Measurements from ENCODE around the gene PGAM5. TPM values are rescaled to one million over a fixed set of nuclear protein-coding genes. Genes with fewer than 3 reads are reported as not detected.

The PGAM5 gene
- total and polyA plus RNA-seq, 9 of the 15 experiments (the other 6 are each of a cell fraction or from before 2014, with no cell fraction given), result 7.4 to 121 (median 69.5) TPM

DNA sequence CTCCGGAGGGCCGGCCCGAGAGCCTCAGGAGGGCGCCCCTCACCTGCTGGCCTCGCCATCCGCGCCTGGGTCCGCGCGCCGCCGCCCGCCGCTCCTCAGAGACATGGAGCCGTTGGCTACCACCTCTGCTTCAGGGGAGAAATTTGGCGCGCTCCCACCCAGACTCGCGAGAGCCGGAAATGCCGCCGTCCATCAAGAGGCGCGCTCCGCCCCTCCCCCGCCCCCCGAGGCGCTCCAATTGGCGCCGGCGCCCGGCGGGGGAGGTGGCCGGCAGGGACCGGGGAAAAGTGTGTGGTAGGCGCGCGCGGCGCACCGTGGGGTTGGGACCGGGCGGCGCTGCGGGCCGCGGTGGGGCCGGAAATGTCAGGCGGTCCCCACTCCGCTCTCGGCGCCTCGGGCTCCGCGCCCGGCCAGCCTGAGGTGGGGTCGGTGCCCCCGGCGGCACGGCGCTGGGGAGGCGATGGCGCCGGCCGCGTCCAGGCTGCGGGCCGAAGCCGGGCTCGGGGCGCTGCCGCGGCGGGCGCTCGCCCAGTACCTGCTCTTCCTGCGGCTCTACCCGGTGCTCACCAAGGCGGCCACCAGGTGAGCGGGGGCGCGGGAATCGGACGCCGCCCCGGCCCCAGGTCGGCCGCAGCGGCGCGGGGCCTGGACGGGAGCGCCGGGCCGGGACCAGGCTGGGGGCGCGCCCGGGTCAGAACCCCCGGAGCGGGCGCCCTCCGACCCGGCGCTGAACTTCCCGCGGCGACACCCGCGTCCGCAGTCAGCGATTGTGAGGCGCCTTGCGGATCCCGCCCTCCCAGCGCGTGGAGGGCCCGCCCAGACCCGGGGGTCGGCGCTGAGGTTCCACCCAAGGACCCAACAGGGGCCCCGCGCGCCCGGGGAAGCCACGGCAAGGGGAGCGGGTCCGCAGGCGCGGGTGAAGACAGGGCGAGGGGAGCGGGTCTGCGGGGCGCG lies 23.2 kb upstream of the PGAM5 start, which contains the start of the genes POLE and PXMP2 (continued):
- TF ChIP-seq MEF2A (IDR thresholded peaks at IDR 0.05; ENCODE audit: control insufficient read depth, low read depth, low read length) (0 out of 2 replicates have a peak, but pooled peaks have one; percentile 7), MYC (IDR thresholded peaks at IDR 0.05; ENCODE audit: low read depth, low read length) (peak; percentile 81), MYC (CRISPR knock-in tag; IDR thresholded peaks at IDR 0.05; ENCODE audit: borderline replicate concordance, low read depth) (no peak), MTA3 (IDR thresholded peaks at IDR 0.05; ENCODE audit: borderline replicate concordance) (peak; percentile 73), MIER1 (IDR thresholded peaks at IDR 0.05; ENCODE audit: low read depth) (no peak), RBFOX2 (IDR thresholded peaks at IDR 0.05; ENCODE audit: low read depth, low read length) (peak; percentile 96), ZNF165 (CRISPR knock-in tag; IDR thresholded peaks at IDR 0.05; ENCODE audit: borderline replicate concordance) (no peak), ZNF3 (CRISPR knock-in tag; IDR thresholded peaks at IDR 0.05) (no peak), SP1 (CRISPR knock-in tag; IDR thresholded peaks at IDR 0.05) (peak; percentile 70), NCOA2 (IDR thresholded peaks at IDR 0.05; ENCODE audit: partially characterized antibody in 2 of 2) (peak in 1 of 2 experiments; percentile 98)
- TF ChIP-seq, protein P1, sequence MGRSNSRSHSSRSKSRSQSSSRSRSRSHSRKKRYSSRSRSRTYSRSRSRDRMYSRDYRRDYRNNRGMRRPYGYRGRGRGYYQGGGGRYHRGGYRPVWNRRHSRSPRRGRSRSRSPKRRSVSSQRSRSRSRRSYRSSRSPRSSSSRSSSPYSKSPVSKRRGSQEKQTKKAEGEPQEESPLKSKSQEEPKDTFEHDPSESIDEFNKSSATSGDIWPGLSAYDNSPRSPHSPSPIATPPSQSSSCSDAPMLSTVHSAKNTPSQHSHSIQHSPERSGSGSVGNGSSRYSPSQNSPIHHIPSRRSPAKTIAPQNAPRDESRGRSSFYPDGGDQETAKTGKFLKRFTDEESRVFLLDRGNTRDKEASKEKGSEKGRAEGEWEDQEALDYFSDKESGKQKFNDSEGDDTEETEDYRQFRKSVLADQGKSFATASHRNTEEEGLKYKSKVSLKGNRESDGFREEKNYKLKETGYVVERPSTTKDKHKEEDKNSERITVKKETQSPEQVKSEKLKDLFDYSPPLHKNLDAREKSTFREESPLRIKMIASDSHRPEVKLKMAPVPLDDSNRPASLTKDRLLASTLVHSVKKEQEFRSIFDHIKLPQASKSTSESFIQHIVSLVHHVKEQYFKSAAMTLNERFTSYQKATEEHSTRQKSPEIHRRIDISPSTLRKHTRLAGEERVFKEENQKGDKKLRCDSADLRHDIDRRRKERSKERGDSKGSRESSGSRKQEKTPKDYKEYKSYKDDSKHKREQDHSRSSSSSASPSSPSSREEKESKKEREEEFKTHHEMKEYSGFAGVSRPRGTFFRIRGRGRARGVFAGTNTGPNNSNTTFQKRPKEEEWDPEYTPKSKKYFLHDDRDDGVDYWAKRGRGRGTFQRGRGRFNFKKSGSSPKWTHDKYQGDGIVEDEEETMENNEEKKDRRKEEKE (IDR thresholded peaks at IDR 0.05; ENCODE audit: borderline replicate concordance in 1 of 2, control insufficient read depth in 1 of 2, low read depth in 2 of 2, low read length in 1 of 2), result no peak
- TF ChIP-seq, protein P2, sequence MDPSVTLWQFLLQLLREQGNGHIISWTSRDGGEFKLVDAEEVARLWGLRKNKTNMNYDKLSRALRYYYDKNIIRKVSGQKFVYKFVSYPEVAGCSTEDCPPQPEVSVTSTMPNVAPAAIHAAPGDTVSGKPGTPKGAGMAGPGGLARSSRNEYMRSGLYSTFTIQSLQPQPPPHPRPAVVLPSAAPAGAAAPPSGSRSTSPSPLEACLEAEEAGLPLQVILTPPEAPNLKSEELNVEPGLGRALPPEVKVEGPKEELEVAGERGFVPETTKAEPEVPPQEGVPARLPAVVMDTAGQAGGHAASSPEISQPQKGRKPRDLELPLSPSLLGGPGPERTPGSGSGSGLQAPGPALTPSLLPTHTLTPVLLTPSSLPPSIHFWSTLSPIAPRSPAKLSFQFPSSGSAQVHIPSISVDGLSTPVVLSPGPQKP (CRISPR knock-in tag; IDR thresholded peaks at IDR 0.05), result no peak
- TF ChIP-seq, protein P3, sequence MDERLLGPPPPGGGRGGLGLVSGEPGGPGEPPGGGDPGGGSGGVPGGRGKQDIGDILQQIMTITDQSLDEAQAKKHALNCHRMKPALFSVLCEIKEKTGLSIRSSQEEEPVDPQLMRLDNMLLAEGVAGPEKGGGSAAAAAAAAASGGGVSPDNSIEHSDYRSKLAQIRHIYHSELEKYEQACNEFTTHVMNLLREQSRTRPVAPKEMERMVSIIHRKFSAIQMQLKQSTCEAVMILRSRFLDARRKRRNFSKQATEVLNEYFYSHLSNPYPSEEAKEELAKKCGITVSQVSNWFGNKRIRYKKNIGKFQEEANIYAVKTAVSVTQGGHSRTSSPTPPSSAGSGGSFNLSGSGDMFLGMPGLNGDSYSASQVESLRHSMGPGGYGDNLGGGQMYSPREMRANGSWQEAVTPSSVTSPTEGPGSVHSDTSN (CRISPR knock-in tag; IDR thresholded peaks at IDR 0.05; ENCODE audit: low read depth), result peak; percentile 45
- TF ChIP-seq, protein P3 (tag; conservative IDR thresholded peaks at IDR 0.05; ENCODE audit: low read depth), result peak; percentile 66
- TF ChIP-seq, protein P4, sequence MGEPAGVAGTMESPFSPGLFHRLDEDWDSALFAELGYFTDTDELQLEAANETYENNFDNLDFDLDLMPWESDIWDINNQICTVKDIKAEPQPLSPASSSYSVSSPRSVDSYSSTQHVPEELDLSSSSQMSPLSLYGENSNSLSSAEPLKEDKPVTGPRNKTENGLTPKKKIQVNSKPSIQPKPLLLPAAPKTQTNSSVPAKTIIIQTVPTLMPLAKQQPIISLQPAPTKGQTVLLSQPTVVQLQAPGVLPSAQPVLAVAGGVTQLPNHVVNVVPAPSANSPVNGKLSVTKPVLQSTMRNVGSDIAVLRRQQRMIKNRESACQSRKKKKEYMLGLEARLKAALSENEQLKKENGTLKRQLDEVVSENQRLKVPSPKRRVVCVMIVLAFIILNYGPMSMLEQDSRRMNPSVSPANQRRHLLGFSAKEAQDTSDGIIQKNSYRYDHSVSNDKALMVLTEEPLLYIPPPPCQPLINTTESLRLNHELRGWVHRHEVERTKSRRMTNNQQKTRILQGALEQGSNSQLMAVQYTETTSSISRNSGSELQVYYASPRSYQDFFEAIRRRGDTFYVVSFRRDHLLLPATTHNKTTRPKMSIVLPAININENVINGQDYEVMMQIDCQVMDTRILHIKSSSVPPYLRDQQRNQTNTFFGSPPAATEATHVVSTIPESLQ (CRISPR knock-in tag; IDR thresholded peaks at IDR 0.05), result no peak
